Memory B cell (primary cell): ENCODE results near the gene ARL6IP6.

Experiments
- ATAC-seq: fragments of 150-1000 bp; cut with Tn5 transposase; 2 replicates; pipeline ENCODE4 v1.10.0; 2021; ENCODE audit warnings: low read depth, mild to moderate bottlenecking, moderate library complexity
- DNase-seq, 2 donors: peaks; one replicate each; pipeline ENCODE4 v3.0.0; 2022; ENCODE audit warnings: low spot score in 2 of 2
- H3K27ac Mint-ChIP-seq: one replicate; pipeline ENCODE4 v1.8.0; 2022; ENCODE audit warnings: mild to moderate bottlenecking, moderate library complexity, mixed read lengths
- H3K27me3 Mint-ChIP-seq: one replicate; pipeline ENCODE4 v1.8.0; 2022; ENCODE audit warnings: mixed read lengths
- H3K36me3 Mint-ChIP-seq: one replicate; pipeline ENCODE4 v1.8.0; 2022; ENCODE audit warnings: mild to moderate bottlenecking, mixed read lengths
- H3K4me1 Mint-ChIP-seq: one replicate; pipeline ENCODE4 v1.8.0; 2022; ENCODE audit warnings: mixed read lengths
- H3K4me3 Mint-ChIP-seq: one replicate; pipeline ENCODE4 v1.8.0; 2022; ENCODE audit warnings: mild to moderate bottlenecking, moderate library complexity, mixed read lengths
- H3K9me3 Mint-ChIP-seq: one replicate; pipeline ENCODE4 v1.8.0; 2022; ENCODE audit warnings: mixed read lengths

Gene ARL6IP6

GRCh38 chr2:152792974-152793373 lies 74.6 kb downstream of the ARL6IP6 start:
- no peak for DNase-seq
- Mint-ChIP-seq H3K27me3 (no peaks in the 10 kb centered on the region), H3K36me3 (no peaks in the 10 kb centered on the region), H3K4me1 (no peaks in the 10 kb centered on the region), H3K27ac (no peak overlapping the region), H3K9me3 (no peaks in the 10 kb centered on the region), H3K4me3 (no peak overlapping the region)
- no peak for ATAC-seq

GRCh38 chr2:152796941-152797340 lies 78.5 kb downstream of the ARL6IP6 start:
- no peak overlapping the region for H3K4me3 Mint-ChIP-seq
- H3K9me3 Mint-ChIP-seq = no peaks in the 10 kb centered on the region
- H3K27me3 Mint-ChIP-seq = no peaks in the 10 kb centered on the region
- no peaks in the 10 kb centered on the region for H3K4me1 Mint-ChIP-seq
- no peak for ATAC-seq
- no peak overlapping the region for H3K27ac Mint-ChIP-seq
- DNase-seq = no peak
- H3K36me3 Mint-ChIP-seq = no peaks in the 10 kb centered on the region

- no peaks in the 10 kb centered on the region for H3K36me3 Mint-ChIP-seq
- no peak for DNase-seq
- no peaks in the 10 kb centered on the region for H3K4me1 Mint-ChIP-seq
- H3K4me3 Mint-ChIP-seq = no peak overlapping the region
- peaks cover 1% of the 10 kb centered on the region for H3K9me3 Mint-ChIP-seq
- no peak overlapping the region for H3K27ac Mint-ChIP-seq
- ATAC-seq = no peak
- no peaks in the 10 kb centered on the region for H3K27me3 Mint-ChIP-seq
Measured at GRCh38 chr2:152804687-152805408, 86.4 kb downstream of the ARL6IP6 start.

GRCh38 chr2:152811916-152812315 lies 93.5 kb downstream of the ARL6IP6 start:
- H3K4me3 Mint-ChIP-seq = no peak overlapping the region
- peaks cover 3% of the 10 kb centered on the region for H3K36me3 Mint-ChIP-seq
- no peak for ATAC-seq
- H3K27me3 Mint-ChIP-seq = peaks cover 6% of the 10 kb centered on the region
- no peak for DNase-seq
- no peaks in the 10 kb centered on the region for H3K4me1 Mint-ChIP-seq
- H3K9me3 Mint-ChIP-seq = peaks cover 12% of the 10 kb centered on the region
- H3K27ac Mint-ChIP-seq = no peak overlapping the region
